Erythroblast (primary cell): ENCODE data around the gene SIPA1L3.

Experiments
- GATA1 ChIP-seq: IDR thresholded peaks from 2 replicates; pipeline ENCODE4 v1.6.1; 2011; ENCODE audit warnings: low read depth, mild to moderate bottlenecking, control low read depth, low read length, moderate library complexity
- POLR2A ChIP-seq: IDR thresholded peaks from 2 replicates; pipeline ENCODE4 v1.6.1; 2011; ENCODE audit warnings: mild to moderate bottlenecking, low read length

GRCh38 chr19:37899453-37899852, 7.6 kb upstream of the SIPA1L3 start:
- TF ChIP-seq POLR2A (no peak), GATA1 (no peak)
